NK-92 (cell line): ENCODE measurements around the gene LIMA1.
"Not testable (repeated sequence)": the region's sequence is repeated elsewhere in the genome, so short reads cannot be mapped to it uniquely, and the experiment has no call there.

Source experiments
- DNase-seq: peaks from one replicate; lab custom pipeline; 2025; ENCODE audit not compliant: unreplicated experiment; lab: John Stamatoyannopoulos, UW

The LIMA1 gene

DNA sequence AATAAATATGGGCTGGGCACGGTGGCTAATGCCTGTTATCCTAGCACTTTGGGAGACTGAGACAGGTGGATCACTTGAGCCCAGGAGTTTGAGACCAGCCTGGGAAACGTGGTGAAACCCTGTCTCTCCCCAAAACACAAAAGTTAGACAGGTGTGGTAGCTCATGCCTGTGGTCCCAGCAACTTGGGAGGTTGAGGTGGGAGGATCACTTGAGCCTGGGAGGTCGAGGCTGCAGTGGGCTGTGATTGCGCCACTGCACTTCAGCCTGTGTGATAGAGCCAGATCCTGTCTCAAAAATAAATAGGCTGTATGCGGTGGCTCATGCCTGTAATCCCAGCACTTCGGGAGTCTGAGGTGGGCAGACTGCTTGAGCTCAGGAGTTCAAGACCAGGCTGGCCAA is 135.3 kb downstream of the LIMA1 start:
- DNase-seq: not testable (repeated sequence)

DNA sequence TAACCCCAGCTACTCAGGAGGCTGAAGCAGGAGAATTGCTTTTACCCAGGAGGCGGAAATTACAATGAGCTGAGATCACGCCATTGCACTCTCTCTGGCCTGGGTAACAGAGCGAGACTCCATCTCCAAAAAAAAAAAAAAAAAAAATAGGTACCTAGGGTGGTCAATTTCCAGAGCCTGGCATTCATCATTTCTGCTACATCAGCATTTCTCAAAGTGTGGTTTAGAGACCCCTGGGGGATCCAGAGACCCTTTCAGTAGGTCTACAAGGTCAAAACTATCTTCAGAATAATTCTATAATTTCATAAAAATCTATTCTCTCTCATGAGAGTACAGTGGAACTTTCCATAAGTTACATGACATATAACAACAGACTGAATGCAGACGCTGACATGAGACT is 136.0 kb downstream of the LIMA1 start:
- no peak for DNase-seq

DNA sequence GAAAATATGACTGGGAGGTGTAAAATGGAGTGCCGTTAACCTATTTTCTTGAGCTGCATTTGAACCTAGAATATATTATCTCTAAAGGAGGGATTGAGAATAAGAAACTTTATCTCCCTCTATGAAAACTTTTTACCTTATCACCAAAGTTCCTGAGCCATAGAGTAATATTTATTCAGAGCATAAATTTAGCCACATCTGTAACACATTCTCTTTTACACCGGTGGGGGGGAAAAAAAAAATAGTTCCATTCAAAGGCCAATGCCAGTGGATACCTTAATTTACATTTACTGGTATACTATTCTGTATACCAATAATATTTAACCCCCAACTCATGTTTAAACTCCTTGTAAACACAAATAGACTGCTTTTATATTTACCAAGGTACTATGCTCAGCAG is 137.9 kb downstream of the LIMA1 start:
- no peak for DNase-seq

DNA sequence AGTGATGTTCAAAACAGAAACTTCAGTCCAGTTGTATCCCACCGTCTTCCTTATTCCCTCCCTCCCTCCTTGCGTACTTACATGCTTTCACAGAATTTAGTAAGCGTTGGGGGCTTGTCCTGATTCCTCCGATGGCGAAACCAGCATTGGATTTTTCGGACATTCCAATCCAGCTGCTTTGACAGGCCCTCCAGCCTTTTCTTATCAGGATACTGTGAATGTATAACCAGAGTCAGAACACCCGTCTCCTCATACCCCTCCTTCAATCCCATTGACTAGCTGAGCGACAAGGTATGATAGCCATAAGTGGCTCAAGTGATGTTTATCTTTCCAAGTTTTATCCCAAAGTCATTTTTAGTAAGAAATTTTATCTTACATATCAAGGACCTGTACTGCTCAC is 140.3 kb downstream of the LIMA1 start:
- DNase-seq: no peak

DNA sequence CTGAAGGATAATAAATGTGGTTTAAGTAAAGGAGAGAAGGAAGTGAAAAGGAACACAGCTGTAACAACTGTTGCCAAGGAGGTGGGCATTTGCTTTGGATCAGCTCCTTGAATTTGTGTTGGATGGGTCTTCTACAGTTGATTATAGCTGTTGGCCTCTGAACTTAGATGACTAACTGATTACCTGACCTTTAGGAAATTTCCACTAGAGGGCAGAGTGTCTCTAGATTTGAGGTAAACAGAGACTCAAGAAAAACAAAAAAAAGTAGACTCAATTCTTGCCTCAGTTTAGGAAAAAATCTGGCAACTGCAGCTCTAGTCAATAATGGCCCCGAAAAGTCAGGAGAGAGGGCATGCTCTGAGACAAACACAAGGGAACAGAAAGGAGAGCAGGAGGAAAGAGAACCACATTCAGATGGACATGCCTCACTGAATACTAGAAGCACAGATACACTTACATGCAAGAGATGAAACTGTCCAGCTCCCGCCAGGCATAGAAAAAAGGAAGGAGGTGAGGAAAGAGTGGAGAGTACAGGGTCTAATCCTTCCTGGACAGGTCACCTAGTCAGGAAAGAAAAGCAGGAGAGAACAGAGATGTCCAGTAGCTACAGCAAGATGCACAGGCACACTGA is 150.7 kb downstream of the LIMA1 start:
- DNase-seq: no peak

DNA sequence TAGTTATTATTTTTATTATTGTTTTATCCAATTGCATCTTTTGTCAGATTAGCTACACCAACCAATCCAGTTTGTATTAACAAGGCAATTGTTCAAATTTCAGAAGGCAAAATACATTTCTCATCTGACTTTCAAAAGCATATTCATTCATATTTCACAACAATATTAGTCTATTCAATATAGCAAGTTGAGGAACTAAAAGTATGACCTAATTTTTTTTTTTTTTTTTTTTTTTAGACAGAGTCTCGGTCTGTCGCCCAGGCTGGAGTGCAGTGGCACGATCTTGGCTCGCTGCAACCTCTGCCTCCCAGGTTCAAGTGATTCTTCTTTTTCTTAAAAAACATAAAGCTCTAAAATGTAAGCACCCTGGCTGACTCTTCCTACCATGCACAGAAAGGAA is 154.0 kb downstream of the LIMA1 start:
- no peak for DNase-seq

DNA sequence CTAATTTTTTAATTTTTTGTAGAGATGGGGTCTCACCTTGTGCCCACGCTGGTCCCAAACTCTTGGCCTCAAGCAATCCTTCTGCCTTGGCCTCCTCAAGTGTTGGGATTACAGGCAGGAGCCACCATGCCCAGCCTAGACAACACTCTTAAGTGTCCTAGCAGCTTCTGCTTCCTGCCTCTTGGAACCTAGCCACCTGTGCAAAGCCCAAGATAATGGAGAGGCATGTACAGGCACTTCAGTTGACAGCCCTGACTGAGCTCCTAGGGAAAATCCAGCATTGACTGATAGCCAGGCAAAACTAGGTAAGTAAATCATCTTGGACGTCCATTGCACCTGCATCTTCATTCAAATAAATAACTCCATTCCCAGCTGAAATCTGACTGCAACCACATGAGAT is 155.8 kb downstream of the LIMA1 start:
- DNase-seq: no peak
